IMR-90 (cell line): ENCODE measurements around the gene LIN37. TPM values are rescaled to one million over a fixed set of nuclear protein-coding genes. Genes with fewer than 3 reads are reported as not detected.

Experiments
- ATAC-seq: fragments of 200-7000 bp; cut with Tn5 transposase; 2 replicates; pipeline ENCODE4 v1.9.1; 2020; ENCODE audit warnings: low read depth, mild to moderate bottlenecking, moderate library complexity
- BruUV-seq: library from RNA; stranded (reverse); fragments of 400-500 nt; replicated peaks from 2 replicates; lab custom pipeline; 2021; lab: Mats Ljungman, UMichigan
- CTCF ChIA-PET: fragments of 300-600 bp; formaldehyde crosslinking; extraction: SDS; loops from one replicate; lab custom pipeline; 2021; ENCODE audit warnings: antibody characterized with exemption; lab: Yijun Ruan, JAX
- POLR2A ChIA-PET: fragments of 300-600 bp; sonication (Branson Sonifier 250); formaldehyde crosslinking; loops from one replicate; lab custom pipeline; 2022; ENCODE audit warnings: antibody characterized with exemption; ENCODE audit not compliant: unreplicated experiment; lab: Charles Lee
- DNase-seq: peaks from one replicate; pipeline ENCODE4 v3.0.0; 2013
- H2AFZ ChIP-seq: replicated peaks from 2 replicates; pipeline ENCODE3; 2013; ENCODE audit warnings: low read length, mild to moderate bottlenecking; ENCODE audit not compliant: poor library complexity
- H2AK5ac ChIP-seq: 2 replicates; pipeline ENCODE4 v1.6.1; 2013; ENCODE audit warnings: low read depth, low read length, inconsistent platforms
- H2AK9ac ChIP-seq: replicated peaks from 2 replicates; pipeline ENCODE3; 2013; ENCODE audit warnings: mild to moderate bottlenecking, low read depth, low read length, moderate library complexity; ENCODE audit not compliant: poor library complexity
- H2BK120ac ChIP-seq: 2 replicates; pipeline ENCODE4 v1.6.1; 2013; ENCODE audit warnings: low read depth, low read length, inconsistent platforms
- H2BK15ac ChIP-seq: 3 replicates; pipeline ENCODE4 v1.6.1; 2013; ENCODE audit warnings: low read depth, low read length, inconsistent platforms
- H2BK20ac ChIP-seq: 2 replicates; pipeline ENCODE4 v1.6.1; 2013; ENCODE audit warnings: low read depth, mild to moderate bottlenecking, inconsistent platforms, low read length, moderate library complexity
- H2BK5ac ChIP-seq: 2 replicates; pipeline ENCODE4 v1.6.1; 2013; ENCODE audit warnings: mild to moderate bottlenecking, low read depth, low read length, inconsistent platforms; ENCODE audit not compliant: poor library complexity, severe bottlenecking
- H3K14ac ChIP-seq: replicated peaks from 2 replicates; pipeline ENCODE4 v1.6.1; 2013; ENCODE audit warnings: low read depth, low read length, inconsistent platforms
- H3K18ac ChIP-seq: 2 replicates; pipeline ENCODE4 v1.6.1; 2013; ENCODE audit warnings: low read depth, low read length, control low read depth
- H3K23ac ChIP-seq: 2 replicates; pipeline ENCODE4 v1.6.1; 2013; ENCODE audit warnings: low read depth, low read length, inconsistent platforms
- H3K27ac ChIP-seq: 2 replicates; pipeline ENCODE4 v1.5.1; 2013; ENCODE audit warnings: mild to moderate bottlenecking, control low read depth, low read length; ENCODE audit not compliant: insufficient read depth
- H3K27me3 ChIP-seq: 2 replicates; pipeline ENCODE4 v1.6.1; 2013; ENCODE audit warnings: low read length; ENCODE audit not compliant: control insufficient read depth, insufficient read depth
- H3K36me3 ChIP-seq: 2 replicates; pipeline ENCODE4 v1.6.1; 2013; ENCODE audit warnings: low read length, mixed read lengths; ENCODE audit not compliant: control insufficient read depth, insufficient read depth
- H3K4ac ChIP-seq: 2 replicates; pipeline ENCODE4 v1.6.1; 2013; ENCODE audit warnings: low read depth, low read length, inconsistent platforms
- H3K4me1 ChIP-seq: 2 replicates; pipeline ENCODE4 v1.6.1; 2013; ENCODE audit warnings: low read length, mixed read lengths; ENCODE audit not compliant: control insufficient read depth, insufficient read depth
- H3K4me2 ChIP-seq: 2 replicates; pipeline ENCODE4 v1.6.1; 2013; ENCODE audit warnings: low read depth, mild to moderate bottlenecking, control low read depth, low read length, moderate library complexity
- H3K4me3 ChIP-seq: 2 replicates; pipeline ENCODE4 v1.5.1; 2013; ENCODE audit warnings: low read depth, mild to moderate bottlenecking, control low read depth, low read length, moderate library complexity; ENCODE audit not compliant: insufficient read depth
- H3K56ac ChIP-seq: 2 replicates; pipeline ENCODE4 v1.6.1; 2013; ENCODE audit warnings: low read length, inconsistent platforms; ENCODE audit not compliant: insufficient read depth; ENCODE audit errors: extremely low read depth
- H3K79me1 ChIP-seq, 2 experiments: 2 replicates each; pipeline ENCODE4 v1.6.1; 2013; ENCODE audit warnings: low read length in 2 of 2, inconsistent platforms in 1 of 2, low read depth in 1 of 2
- H3K9ac ChIP-seq: 2 replicates; pipeline ENCODE4 v1.6.1; 2013; ENCODE audit warnings: low read depth, low read length, control low read depth
- H3K9me1 ChIP-seq: 2 replicates; pipeline ENCODE4 v1.6.1; 2013; ENCODE audit warnings: low read length, inconsistent platforms; ENCODE audit not compliant: insufficient read depth
- H3K9me3 ChIP-seq: 2 replicates; pipeline ENCODE4 v1.6.1; 2013; ENCODE audit warnings: low read length; ENCODE audit not compliant: control insufficient read depth, insufficient read depth
- H4K20me1 ChIP-seq: 2 replicates; pipeline ENCODE4 v1.6.1; 2013; ENCODE audit warnings: low read length, inconsistent platforms; ENCODE audit not compliant: insufficient read depth
- H4K5ac ChIP-seq: 2 replicates; pipeline ENCODE4 v1.6.1; 2013; ENCODE audit warnings: mild to moderate bottlenecking, low read depth, low read length, control low read depth
- H4K8ac ChIP-seq, 2 experiments: 2 replicates each; pipeline ENCODE4 v1.6.1; 2013; ENCODE audit warnings: low read depth in 2 of 2, low read length in 2 of 2, control low read depth in 1 of 2, inconsistent platforms in 1 of 2
- H4K91ac ChIP-seq: 2 replicates; pipeline ENCODE4 v1.6.1; 2013; ENCODE audit warnings: low read depth, low read length, inconsistent platforms; ENCODE audit not compliant: insufficient read depth
- MAZ ChIP-seq: IDR thresholded peaks from 2 replicates; pipeline ENCODE4 v1.6.1; 2012; ENCODE audit warnings: low read depth, mild to moderate bottlenecking, low read length, improper control_type of control experiment, moderate library complexity, borderline replicate concordance
- MXI1 ChIP-seq: IDR thresholded peaks from 2 replicates; pipeline ENCODE4 v1.6.1; 2012; ENCODE audit warnings: low read depth, mild to moderate bottlenecking, low read length, moderate library complexity, borderline replicate concordance
- RCOR1 ChIP-seq: IDR thresholded peaks from 2 replicates; pipeline ENCODE4 v1.6.1; 2012; ENCODE audit warnings: mild to moderate bottlenecking, low read length, improper control_type of control experiment; ENCODE audit not compliant: insufficient replicate concordance
- WGBS, 2 experiments: methylation state at CpG; one replicate each; pipeline versions ENCODE4 v1.1.5 to v1.1.7; 2013; ENCODE audit warnings: missing lambda C conversion rate in 2 of 2; ENCODE audit not compliant: insufficient read length in 1 of 2; ENCODE audit errors: extremely low coverage in 2 of 2; 5-methylcytosine and 5-hydroxymethylcytosine counted together
- dilution Hi-C: fragments of 300-500 bp; cut with HindIII; formaldehyde crosslinking; loops from one replicate; pipeline ENCODE4 v1.14.3; 2018; ENCODE audit warnings: low sequenced_read_pairs; ENCODE audit not compliant: unreplicated experiment
- in situ Hi-C: fragments of 300-500 bp; cut with MboI; formaldehyde crosslinking; loops from 3 replicates; pipeline ENCODE4 v1.14.3; 2019; ENCODE audit warnings: low sequenced_read_pairs, inconsistent platforms, mixed read lengths
- intact Hi-C: fragments of 100-400 bp; cut with micrococcal nuclease; formaldehyde crosslinking; loops from 2 replicates; pipeline ENCODE4 v1.10.0; 2022
- polyA plus RNA-seq, 3 experiments: library from polyadenylated mRNA; depleted of rRNA; stranded (reverse); fragments of >200 nt; gene quantifications; 2 replicates each; pipeline ENCODE4 v1.2.3, GENCODE V29; 2012; ENCODE audit warnings: low replicate concordance in 1 of 3
- total RNA-seq: library from RNA; depleted of rRNA; stranded (reverse); fragments of >200 nt; gene quantifications from 2 replicates; pipeline ENCODE4 v1.2.3, GENCODE V29; 2012

Gene LIN37
- total and polyA plus RNA-seq, 2 of the 4 experiments (the other 2 are of a cell fraction), result 12.7 to 23.1 TPM

- WGBS, 2 experiments, result 3% methylated on average over 7 of the region's 42 CpGs; no CpG with 5 or more reads in 1 of the 2 experiments
- no peaks in the 10 kb centered on the region; the same call in 1 of the 2 replicates for H3K9me1 ChIP-seq
- H4K20me1 ChIP-seq, result peaks cover 24% of the 10 kb centered on the region
- dilution Hi-C loops (no loop called here), intact Hi-C loops (no loop called here), in situ Hi-C loops (loop anchor here (5.0 kb wide), 1 partner anchor 171 kb away; the partner anchor contains the start of gene TMEM147)
- TF ChIP-seq RCOR1 (no peak), MXI1 (peak; percentile 67; the same call in 1 of the 2 replicates), MAZ (no peak)
- no peaks in the 10 kb centered on the region for H3K9me3 ChIP-seq
- peak overlapping the region; percentile 97 for H3K4me3 ChIP-seq
- DNase-seq, result no peak
- ChIA-PET POLR2A (no interaction called here), CTCF (interaction anchor here (0.9 kb wide), 1 partner anchor 13 kb away, joined by 3 read pairs; no protein-coding TSS in a partner anchor)
- H3K79me1 ChIP-seq, result peaks cover 10 to 51% of the 10 kb centered on the region in 2 experiments; a peak in 3 of 4 replicates
- peaks cover 14% of the 10 kb centered on the region for H3K4me1 ChIP-seq
- peak overlapping the region; percentile 37; the same call in 1 of the 2 replicates for H4K5ac ChIP-seq
- H2BK5ac ChIP-seq, result peak overlapping the region; percentile 71
- no peak overlapping the region for H2BK15ac ChIP-seq
- H4K91ac ChIP-seq, result no peak overlapping the region; the same call in 1 of the 2 replicates
- peak overlapping the region; percentile 91 for H3K4me2 ChIP-seq
- peak overlapping the region; percentile 83 for H2AFZ ChIP-seq
- peak overlapping the region; percentile 91 for H2AK5ac ChIP-seq
- no peaks in the 10 kb centered on the region for H3K27me3 ChIP-seq
- peaks cover 27% of the 10 kb centered on the region for H3K36me3 ChIP-seq
- H3K27ac ChIP-seq, result peak overlapping the region; percentile 89
- H3K9ac ChIP-seq, result peak overlapping the region; percentile 94
- peak overlapping the region; percentile 98 for H2AK9ac ChIP-seq
- H3K4ac ChIP-seq, result peak overlapping the region; percentile 90
- peak overlapping the region; percentile 95 for H3K23ac ChIP-seq
- 0 out of 2 replicates have a peak overlapping the region, but pooled peaks have one; percentile 35 for H3K56ac ChIP-seq
- no peak overlapping the region for H3K18ac ChIP-seq
- peak overlapping the region; percentile 96 for H3K14ac ChIP-seq
- BruUV-seq, result no TSS peak
- H4K8ac ChIP-seq, result no peak overlapping the region
- peak; percentile 1; the same call in 1 of the 2 replicates for ATAC-seq
- H2BK20ac ChIP-seq, result no peak overlapping the region
- H2BK120ac ChIP-seq, result no peak overlapping the region
These were observed 29.9 kb upstream of the LIN37 start for GRCh38 chr19:35718345-35719041.
